Gastroesophageal sphincter (tissue), 3 donors: ENCODE results near the gene C10orf105.

Experiments
- EP300 ChIP-seq: sonication (generic); formaldehyde crosslinking; IDR thresholded peaks from one replicate; pipeline ENCODE4 v1.6.1; 2017; ENCODE audit warnings: antibody characterized with exemption, mild to moderate bottlenecking
- POLR2A ChIP-seq, 2 donors: fragments of 450-650 bp; IDR thresholded peaks; one replicate each; pipeline ENCODE4 v1.6.1; 2017; ENCODE audit warnings: antibody characterized with exemption in 2 of 2, mild to moderate bottlenecking in 2 of 2, moderate library complexity in 1 of 2
- POLR2AphosphoS5 ChIP-seq: sonication (generic); formaldehyde crosslinking; IDR thresholded peaks from one replicate; pipeline ENCODE4 v1.6.1; 2017; ENCODE audit warnings: antibody characterized with exemption
- TF ChIP-seq, protein P1 (sequence below), 4 experiments: fragments of 200-600 bp in 2 of 4; fragments of 450-650 bp in 2 of 4; sonication (generic) in 1 of 4; IDR thresholded peaks; one replicate each; pipeline ENCODE4 v1.5.1; 2017 to 2019; ENCODE audit warnings: antibody characterized with exemption in 4 of 4, mild to moderate bottlenecking in 2 of 4, moderate library complexity in 2 of 4

DNA sequence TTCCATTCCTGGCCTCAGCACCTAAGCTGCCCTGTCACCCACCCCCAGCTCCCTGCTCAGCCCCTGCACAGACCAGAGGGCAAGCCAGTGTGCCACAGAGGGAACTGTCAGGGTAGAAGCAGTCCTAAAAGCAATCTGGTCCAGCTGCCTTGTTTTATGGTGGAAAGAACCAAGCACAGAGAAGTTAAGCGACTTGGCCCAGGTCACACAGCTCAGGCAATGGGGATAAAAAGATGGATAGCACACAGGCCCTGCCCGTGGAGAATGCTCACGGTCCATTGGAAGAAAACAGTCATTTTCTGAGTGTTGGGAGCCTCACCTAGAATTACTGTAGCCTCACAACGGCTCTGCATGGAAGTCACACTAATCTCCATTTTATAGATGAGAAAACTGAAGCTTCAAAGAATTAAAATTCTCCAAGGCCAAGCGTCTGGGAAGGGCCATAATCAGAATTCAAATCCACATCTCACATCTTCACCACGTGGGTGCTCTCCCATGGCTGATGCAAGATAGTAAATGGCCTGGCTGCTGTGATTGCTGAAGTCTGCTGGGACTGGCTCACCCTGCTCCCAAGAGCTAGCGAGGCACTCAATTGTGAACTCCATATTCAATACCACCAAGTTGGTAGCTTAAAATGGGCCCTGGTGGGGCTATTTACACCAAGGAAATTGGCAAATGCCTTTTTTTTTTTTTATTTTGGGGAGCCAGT, 26.8 kb downstream of the C10orf105 start:
- TF ChIP-seq POLR2AphosphoS5 (no peak), POLR2A (IDR thresholded peaks at IDR 0.05) (no peak), EP300 (no peak)
- TF ChIP-seq, protein P1, sequence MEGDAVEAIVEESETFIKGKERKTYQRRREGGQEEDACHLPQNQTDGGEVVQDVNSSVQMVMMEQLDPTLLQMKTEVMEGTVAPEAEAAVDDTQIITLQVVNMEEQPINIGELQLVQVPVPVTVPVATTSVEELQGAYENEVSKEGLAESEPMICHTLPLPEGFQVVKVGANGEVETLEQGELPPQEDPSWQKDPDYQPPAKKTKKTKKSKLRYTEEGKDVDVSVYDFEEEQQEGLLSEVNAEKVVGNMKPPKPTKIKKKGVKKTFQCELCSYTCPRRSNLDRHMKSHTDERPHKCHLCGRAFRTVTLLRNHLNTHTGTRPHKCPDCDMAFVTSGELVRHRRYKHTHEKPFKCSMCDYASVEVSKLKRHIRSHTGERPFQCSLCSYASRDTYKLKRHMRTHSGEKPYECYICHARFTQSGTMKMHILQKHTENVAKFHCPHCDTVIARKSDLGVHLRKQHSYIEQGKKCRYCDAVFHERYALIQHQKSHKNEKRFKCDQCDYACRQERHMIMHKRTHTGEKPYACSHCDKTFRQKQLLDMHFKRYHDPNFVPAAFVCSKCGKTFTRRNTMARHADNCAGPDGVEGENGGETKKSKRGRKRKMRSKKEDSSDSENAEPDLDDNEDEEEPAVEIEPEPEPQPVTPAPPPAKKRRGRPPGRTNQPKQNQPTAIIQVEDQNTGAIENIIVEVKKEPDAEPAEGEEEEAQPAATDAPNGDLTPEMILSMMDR (IDR thresholded peaks at IDR 0.05) = no peak
